Mesothelial cell of epicardium (in vitro differentiated cells): ENCODE measurements around the gene ELMO1. TPM values are rescaled to one million over a fixed set of nuclear protein-coding genes. Genes with fewer than 3 reads are reported as not detected.

Source experiments
- DNase-seq, 2 experiments: peaks; one replicate each; pipeline ENCODE4 v3.0.0; 2021; ENCODE audit warnings: low spot score in 2 of 2; ENCODE audit not compliant: unreplicated experiment in 2 of 2
- H3K27ac Mint-ChIP-seq: 2 replicates; pipeline ENCODE4 v1.8.0; 2021; ENCODE audit warnings: mixed read lengths
- H3K27me3 Mint-ChIP-seq: 2 replicates; pipeline ENCODE4 v1.8.0; 2021; ENCODE audit warnings: low read depth, mixed read lengths
- H3K36me3 Mint-ChIP-seq: 2 replicates; pipeline ENCODE4 v1.8.0; 2021; ENCODE audit warnings: mixed read lengths
- H3K4me1 Mint-ChIP-seq: 2 replicates; pipeline ENCODE4 v1.8.0; 2021; ENCODE audit warnings: mixed read lengths
- H3K4me3 Mint-ChIP-seq: 2 replicates; pipeline ENCODE4 v1.8.0; 2021; ENCODE audit warnings: mild to moderate bottlenecking, moderate library complexity, mixed read lengths
- H3K9me3 Mint-ChIP-seq: 2 replicates; pipeline ENCODE4 v1.8.0; 2021; ENCODE audit warnings: mixed read lengths
- total RNA-seq: library from RNA; stranded (reverse); gene quantifications from 3 replicates; pipeline ENCODE4 v1.2.1, GENCODE V29; 2021
- TF ChIP-seq, protein P1 (sequence below): fragments of 200-600 bp; sonication (generic); IDR thresholded peaks from one replicate; pipeline ENCODE4 v1.5.0; 2021; ENCODE audit warnings: antibody characterized with exemption; ENCODE audit not compliant: unreplicated experiment

Gene ELMO1
- total RNA-seq, 1 donor from 2014 or later: 9.6 TPM

DNA sequence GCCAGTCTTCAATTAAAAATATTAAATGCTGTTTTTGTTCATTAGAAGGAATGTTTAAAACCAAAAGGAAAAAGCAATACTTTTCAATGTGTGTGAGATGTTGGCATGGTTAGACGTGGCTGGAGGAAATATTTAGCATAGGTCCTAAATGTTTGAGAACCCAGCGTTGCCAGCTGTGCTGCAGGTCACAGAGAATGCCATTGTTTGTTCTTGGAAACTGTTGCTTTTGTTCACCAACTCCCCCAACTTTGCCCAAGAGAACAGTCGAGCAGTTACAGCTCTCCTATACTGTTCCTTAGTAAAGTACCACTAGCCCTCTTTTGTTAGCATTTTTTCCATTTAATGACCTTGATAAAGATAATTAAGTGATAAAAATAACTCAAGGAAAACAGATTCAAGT is 44.5 kb upstream of the ELMO1 start:
- no peaks in the 10 kb centered on the region for H3K36me3 Mint-ChIP-seq

DNA sequence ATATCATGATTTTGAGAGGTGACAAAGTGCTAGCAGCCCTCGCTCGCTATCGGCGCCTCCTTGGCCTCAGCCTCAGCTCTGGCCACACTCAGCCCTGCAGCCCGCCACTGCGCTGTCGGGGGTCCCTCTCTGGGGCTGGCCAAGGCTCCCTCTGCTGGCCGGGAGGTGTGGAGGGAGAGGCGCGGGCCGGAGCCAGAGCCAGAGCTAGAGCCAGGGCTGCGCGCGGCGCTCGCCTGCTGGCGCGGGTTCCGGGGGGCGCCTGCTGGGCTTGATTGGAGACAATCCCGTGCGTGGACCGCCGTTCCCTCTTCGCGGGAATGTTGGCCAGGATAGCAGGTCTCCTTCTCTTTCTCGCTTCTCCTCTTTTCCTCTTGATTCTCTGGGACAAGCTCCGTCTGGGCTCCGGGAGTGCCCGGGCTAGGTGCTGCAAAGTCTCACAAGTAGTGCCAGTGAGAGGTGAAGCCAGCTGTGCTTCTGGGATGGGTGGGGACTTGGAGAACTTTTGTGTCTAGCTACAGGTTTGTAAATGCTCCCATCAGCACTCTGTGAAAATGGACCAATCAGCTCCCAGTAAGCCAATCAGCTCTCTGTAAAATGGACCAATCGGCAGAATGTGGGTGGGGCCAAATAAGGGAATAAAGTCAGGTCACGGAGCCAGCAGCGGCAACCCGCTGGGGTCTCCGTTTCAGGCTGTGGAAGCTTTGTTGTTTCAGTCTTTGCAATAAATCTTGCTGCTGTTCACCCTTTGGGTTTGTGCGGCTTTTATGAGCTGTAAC is 43.4 kb upstream of the ELMO1 start:
- Mint-ChIP-seq H3K27ac (no peak overlapping the region), H3K27me3 (no peaks in the 10 kb centered on the region), H3K36me3 (no peaks in the 10 kb centered on the region), H3K4me3 (peak overlapping the region; percentile 41), H3K9me3 (peaks cover 5% of the 10 kb centered on the region), H3K4me1 (peaks cover 2% of the 10 kb centered on the region)
- TF ChIP-seq, protein P1, sequence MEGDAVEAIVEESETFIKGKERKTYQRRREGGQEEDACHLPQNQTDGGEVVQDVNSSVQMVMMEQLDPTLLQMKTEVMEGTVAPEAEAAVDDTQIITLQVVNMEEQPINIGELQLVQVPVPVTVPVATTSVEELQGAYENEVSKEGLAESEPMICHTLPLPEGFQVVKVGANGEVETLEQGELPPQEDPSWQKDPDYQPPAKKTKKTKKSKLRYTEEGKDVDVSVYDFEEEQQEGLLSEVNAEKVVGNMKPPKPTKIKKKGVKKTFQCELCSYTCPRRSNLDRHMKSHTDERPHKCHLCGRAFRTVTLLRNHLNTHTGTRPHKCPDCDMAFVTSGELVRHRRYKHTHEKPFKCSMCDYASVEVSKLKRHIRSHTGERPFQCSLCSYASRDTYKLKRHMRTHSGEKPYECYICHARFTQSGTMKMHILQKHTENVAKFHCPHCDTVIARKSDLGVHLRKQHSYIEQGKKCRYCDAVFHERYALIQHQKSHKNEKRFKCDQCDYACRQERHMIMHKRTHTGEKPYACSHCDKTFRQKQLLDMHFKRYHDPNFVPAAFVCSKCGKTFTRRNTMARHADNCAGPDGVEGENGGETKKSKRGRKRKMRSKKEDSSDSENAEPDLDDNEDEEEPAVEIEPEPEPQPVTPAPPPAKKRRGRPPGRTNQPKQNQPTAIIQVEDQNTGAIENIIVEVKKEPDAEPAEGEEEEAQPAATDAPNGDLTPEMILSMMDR: peak; percentile 33
- peak; percentile 30 to 70 for DNase-seq

More for the DNA sequence above, 44.5 kb upstream of the ELMO1 start:
- no peak overlapping the region for H3K27ac Mint-ChIP-seq
- TF ChIP-seq, protein P1: no peak
- no peak for DNase-seq
- peaks cover 2% of the 10 kb centered on the region for H3K4me1 Mint-ChIP-seq
- H3K27me3 Mint-ChIP-seq: no peaks in the 10 kb centered on the region
- peaks cover 4% of the 10 kb centered on the region for H3K9me3 Mint-ChIP-seq
- H3K4me3 Mint-ChIP-seq: no peak overlapping the region

DNA sequence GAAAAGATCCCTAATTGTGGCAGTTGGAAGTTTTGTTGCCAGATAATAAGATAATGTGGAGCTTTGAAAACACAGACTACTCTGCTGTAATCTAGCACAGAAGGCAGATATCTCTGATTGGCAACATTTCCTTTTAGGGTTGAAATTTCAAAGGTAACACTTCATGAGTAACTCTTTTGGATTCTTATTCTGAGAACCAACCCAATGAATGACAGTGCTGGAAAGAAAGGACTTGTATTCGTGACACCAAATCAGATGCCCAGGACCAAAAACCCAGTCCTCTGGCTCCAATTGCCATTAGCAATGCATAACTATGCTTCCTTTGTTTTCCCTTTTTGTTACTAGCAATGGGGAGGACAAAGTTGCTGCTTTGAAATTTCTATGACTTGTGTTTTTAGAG is 41.0 kb upstream of the ELMO1 start:
- H3K4me1 Mint-ChIP-seq: no peaks in the 10 kb centered on the region

DNA sequence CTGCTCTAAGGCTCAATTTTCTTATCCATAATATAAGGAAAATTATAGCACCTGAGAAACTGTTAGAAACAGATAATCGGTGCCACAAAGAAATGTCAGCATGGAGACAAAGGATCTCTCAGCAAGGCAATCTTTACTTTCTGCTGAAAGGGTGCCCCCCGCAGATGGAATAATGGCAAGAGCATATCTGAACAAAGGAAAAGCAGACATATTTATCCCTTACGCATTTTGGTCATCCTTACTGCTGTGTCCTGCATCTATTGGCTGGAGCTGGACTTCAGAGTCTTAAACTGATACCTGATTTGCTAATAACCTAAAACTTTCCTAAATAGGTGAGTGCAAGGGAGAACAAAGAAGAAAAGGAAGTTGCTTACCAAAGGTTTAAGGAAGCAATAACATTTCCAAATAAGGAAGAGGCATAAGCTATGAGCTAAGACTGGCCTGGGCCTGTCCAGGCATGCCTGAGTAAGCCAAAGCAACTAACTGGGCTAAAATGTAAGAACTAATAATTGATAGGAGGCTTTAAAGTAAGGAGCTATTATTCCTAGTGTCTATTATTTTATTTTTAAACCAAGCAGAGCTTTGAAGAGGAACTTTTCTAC is 39.6 kb upstream of the ELMO1 start:
- H3K4me3 Mint-ChIP-seq: no peak overlapping the region
- no peak overlapping the region for H3K27ac Mint-ChIP-seq
- no peaks in the 10 kb centered on the region for H3K36me3 Mint-ChIP-seq
- H3K27me3 Mint-ChIP-seq: no peaks in the 10 kb centered on the region
- TF ChIP-seq, protein P1: no peak
- H3K4me1 Mint-ChIP-seq: no peaks in the 10 kb centered on the region
- no peak for DNase-seq
- H3K9me3 Mint-ChIP-seq: peaks cover 9% of the 10 kb centered on the region

More for the DNA sequence above, 41.0 kb upstream of the ELMO1 start:
- H3K27ac Mint-ChIP-seq: no peak overlapping the region
- TF ChIP-seq, protein P1: no peak
- H3K9me3 Mint-ChIP-seq: peaks cover 9% of the 10 kb centered on the region
- H3K36me3 Mint-ChIP-seq: no peaks in the 10 kb centered on the region
- DNase-seq: no peak
- H3K4me3 Mint-ChIP-seq: no peak overlapping the region
- no peaks in the 10 kb centered on the region for H3K27me3 Mint-ChIP-seq

DNA sequence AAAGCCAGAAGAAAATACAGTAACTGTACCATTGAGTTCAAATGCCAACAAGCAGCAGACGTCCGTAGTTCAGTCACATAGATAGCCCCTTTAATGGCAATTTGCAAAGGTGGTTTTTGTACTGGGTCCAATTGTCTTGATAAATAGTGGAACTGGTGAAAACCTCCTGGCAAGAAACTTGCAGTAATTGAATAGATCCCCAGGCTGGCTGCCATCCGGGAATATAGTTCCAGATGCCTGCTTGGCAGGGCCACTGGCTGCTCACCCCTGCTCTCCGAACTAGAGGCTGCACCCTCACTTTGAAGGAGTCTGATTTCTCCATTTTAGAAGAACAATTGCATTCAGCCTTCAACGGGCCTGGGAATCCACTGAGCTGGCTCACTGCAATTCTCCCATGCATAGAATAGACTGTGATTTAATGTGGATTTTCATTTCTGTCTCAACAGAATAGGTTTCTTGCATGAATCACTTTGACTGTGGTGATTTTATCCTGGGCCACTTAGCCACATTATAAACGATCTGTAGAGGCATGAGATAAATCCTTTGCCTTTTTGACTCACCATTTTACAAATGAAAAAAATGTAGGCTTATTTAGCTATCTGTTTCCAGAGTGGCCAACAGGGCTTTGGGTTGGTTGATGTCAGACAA is 35.9 kb upstream of the ELMO1 start:
- H3K36me3 Mint-ChIP-seq: no peaks in the 10 kb centered on the region
- no peaks in the 10 kb centered on the region for H3K27me3 Mint-ChIP-seq
- TF ChIP-seq, protein P1: no peak
- DNase-seq: no peak
- H3K9me3 Mint-ChIP-seq: peaks cover 9% of the 10 kb centered on the region
- peaks cover 3% of the 10 kb centered on the region for H3K4me1 Mint-ChIP-seq
- H3K4me3 Mint-ChIP-seq: no peak overlapping the region
- H3K27ac Mint-ChIP-seq: no peak overlapping the region
